KMS-11 (cell line): Measurements from ENCODE around the gene KLF9.

Experiments used
- H2AFZ ChIP-seq: fragments of 200-600 bp; sonication (generic); 2 replicates; pipeline ENCODE4 v1.6.1; 2016; ENCODE audit warnings: antibody characterized with exemption, mixed run types, low read depth
- H3K27ac ChIP-seq: fragments of 200-600 bp; sonication (generic); 2 replicates; pipeline ENCODE4 v1.6.1; 2016; ENCODE audit warnings: mild to moderate bottlenecking, mixed run types
- H3K27me3 ChIP-seq: fragments of 200-600 bp; sonication (generic); 2 replicates; pipeline ENCODE4 v1.6.1; 2017; ENCODE audit warnings: mild to moderate bottlenecking, low read depth, mixed run types, moderate library complexity; ENCODE audit not compliant: insufficient read depth
- H3K36me3 ChIP-seq: fragments of 200-600 bp; sonication (generic); 2 replicates; pipeline ENCODE4 v1.6.1; 2017; ENCODE audit warnings: mild to moderate bottlenecking, mixed run types; ENCODE audit not compliant: insufficient read depth
- H3K4me1 ChIP-seq: fragments of 200-600 bp; sonication (generic); 2 replicates; pipeline ENCODE4 v1.6.1; 2016; ENCODE audit warnings: mild to moderate bottlenecking, low read depth, mixed run types; ENCODE audit not compliant: poor library complexity, severe bottlenecking
- H3K4me2 ChIP-seq: fragments of 200-600 bp; sonication (generic); 2 replicates; pipeline ENCODE4 v1.7.0; 2016; ENCODE audit warnings: mild to moderate bottlenecking, mixed run types
- H3K4me3 ChIP-seq: fragments of 200-600 bp; sonication (generic); IDR thresholded peaks from 2 replicates; pipeline ENCODE4 v1.6.1; 2017; ENCODE audit warnings: low read depth, low read length, mixed read lengths; ENCODE audit not compliant: insufficient read depth
- H3K79me2 ChIP-seq: fragments of 200-600 bp; sonication (generic); 2 replicates; pipeline ENCODE4 v1.6.1; 2016; ENCODE audit warnings: low read depth, mixed run types; ENCODE audit not compliant: insufficient read depth
- H3K9ac ChIP-seq: fragments of 200-600 bp; sonication (generic); 2 replicates; pipeline ENCODE4 v1.6.1; 2016; ENCODE audit warnings: mild to moderate bottlenecking, mixed run types
- H4K20me1 ChIP-seq: fragments of 200-600 bp; sonication (generic); 2 replicates; pipeline ENCODE4 v1.6.1; 2016; ENCODE audit warnings: mild to moderate bottlenecking, mixed run types; ENCODE audit not compliant: insufficient read depth
- CTCF ChIP-seq: fragments of 200-600 bp; sonication (generic); conservative IDR thresholded peaks from 2 replicates; pipeline ENCODE4 v1.6.1; 2017; ENCODE audit warnings: low read depth, mild to moderate bottlenecking, antibody characterized with exemption, low read length, moderate library complexity, mixed read lengths

The KLF9 gene

DNA sequence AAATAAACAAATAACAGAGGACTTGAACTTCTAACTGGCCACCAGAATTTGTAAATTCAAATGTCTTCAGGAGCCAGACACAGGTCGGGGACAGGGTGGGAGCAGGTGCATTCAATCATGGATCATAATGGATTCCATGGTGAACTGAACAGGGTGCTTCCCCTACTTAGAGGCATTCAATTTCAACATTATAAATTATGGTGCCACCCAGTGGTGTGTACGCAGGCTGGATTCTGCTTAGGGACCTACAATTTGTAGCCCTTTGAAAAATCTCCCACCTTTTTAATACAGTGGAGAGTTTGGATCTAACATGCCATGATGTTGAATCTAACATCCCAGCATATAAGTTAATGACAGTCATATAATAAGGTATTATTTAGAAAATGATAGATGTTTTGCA, 22.3 kb downstream of the KLF9 start:
- Histone ChIP-seq H2AFZ (no peak overlapping the region), H3K4me1 (no peaks in the 10 kb centered on the region), H3K4me2 (no peak overlapping the region), H3K4me3 (no peak overlapping the region), H3K79me2 (peaks cover 34% of the 10 kb centered on the region), H4K20me1 (no peaks in the 10 kb centered on the region), H3K9ac (no peak overlapping the region), H3K36me3 (no peaks in the 10 kb centered on the region), H3K27me3 (no peaks in the 10 kb centered on the region), H3K27ac (no peak overlapping the region)
- peak; percentile 31; the same call in 1 of the 2 replicates for TF ChIP-seq CTCF

DNA sequence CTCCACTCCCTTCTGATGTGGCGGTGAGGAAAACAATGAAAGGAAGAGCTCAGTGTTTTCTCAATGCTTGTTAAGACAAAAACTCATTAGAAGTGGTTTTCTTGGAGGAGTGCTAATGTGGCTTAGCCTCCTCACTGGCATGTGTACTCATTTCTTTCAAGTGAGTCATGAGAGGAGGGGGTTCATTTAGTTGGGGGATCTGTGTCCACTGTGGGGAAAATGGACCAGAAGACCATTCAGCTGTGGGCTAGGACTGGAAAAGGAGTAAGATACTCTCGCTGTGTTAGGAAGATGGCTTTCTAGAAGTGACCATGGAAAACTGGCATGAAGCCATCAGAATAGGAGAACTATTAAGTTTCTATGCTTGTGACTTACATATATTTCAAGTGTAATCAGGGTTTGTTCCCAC, 23.5 kb downstream of the KLF9 start:
- no peaks in the 10 kb centered on the region for H3K27me3 ChIP-seq
- H3K4me1 ChIP-seq = no peaks in the 10 kb centered on the region
- no peaks in the 10 kb centered on the region for H3K36me3 ChIP-seq
- H2AFZ ChIP-seq = no peak overlapping the region
- no peak overlapping the region for H3K27ac ChIP-seq
- TF ChIP-seq CTCF = no peak
- H3K4me3 ChIP-seq = no peak overlapping the region
- H4K20me1 ChIP-seq = no peaks in the 10 kb centered on the region
- peaks cover 30% of the 10 kb centered on the region for H3K79me2 ChIP-seq
- H3K4me2 ChIP-seq = no peak overlapping the region
- H3K9ac ChIP-seq = no peak overlapping the region

DNA sequence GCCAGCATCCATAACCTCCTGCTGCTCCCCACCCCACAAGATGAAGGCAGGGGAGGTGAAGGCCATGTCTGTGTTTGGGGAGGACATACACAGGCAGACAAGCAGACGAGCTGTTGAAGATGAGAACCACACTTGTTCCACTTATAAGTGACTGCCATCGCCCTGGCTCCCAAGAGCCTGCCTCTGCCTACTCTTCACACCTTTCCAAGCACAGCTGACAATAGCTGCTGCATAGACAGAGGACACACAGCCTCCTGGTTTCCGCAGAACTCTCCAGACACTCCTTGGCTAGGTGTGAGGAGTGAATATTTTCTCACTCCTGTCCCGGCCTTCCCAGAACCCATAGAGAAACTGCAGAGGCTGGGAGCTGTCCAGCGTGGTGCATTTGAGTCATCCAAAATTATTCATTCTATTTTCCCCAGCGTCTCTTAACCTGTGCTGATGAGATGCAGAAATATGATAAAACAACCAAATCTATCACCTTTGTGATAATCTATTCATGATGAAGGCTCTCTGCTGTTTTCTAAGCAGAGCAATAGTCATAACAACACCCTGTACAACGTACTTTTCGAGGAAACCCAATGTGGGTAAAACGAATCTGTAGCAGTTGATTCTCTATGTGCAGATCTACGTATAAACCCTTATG, 24.7 kb downstream of the KLF9 start:
- Histone ChIP-seq H3K27me3 (no peaks in the 10 kb centered on the region), H3K4me3 (no peak overlapping the region), H3K4me2 (no peak overlapping the region), H3K79me2 (peaks cover 26% of the 10 kb centered on the region), H2AFZ (no peak overlapping the region), H3K36me3 (no peaks in the 10 kb centered on the region), H3K4me1 (no peaks in the 10 kb centered on the region), H3K27ac (no peak overlapping the region), H4K20me1 (no peaks in the 10 kb centered on the region), H3K9ac (no peak overlapping the region)
- no peak for TF ChIP-seq CTCF

DNA sequence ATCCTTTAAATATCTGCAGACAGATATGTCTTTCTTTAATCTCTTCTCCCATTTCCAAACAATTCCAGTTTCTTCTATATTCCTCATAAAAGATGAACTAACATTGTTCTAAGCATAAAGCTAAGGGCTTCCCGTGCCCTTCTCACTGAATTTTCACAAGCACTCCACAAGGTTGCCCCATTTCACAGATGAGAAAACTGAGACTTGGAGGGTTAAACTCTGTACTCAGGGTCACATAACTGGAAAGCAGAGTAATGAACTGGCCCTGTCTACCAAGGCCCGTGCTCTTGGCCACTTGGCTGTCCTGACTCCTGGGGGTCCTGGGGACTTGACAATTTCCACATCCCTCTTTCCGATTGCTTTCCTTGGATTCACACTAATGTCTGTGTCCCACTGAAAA, 25.3 kb downstream of the KLF9 start:
- Histone ChIP-seq H3K4me3 (no peak overlapping the region), H3K27me3 (no peaks in the 10 kb centered on the region), H3K4me2 (no peak overlapping the region), H3K4me1 (no peaks in the 10 kb centered on the region), H3K9ac (no peak overlapping the region), H4K20me1 (no peaks in the 10 kb centered on the region), H3K79me2 (peaks cover 23% of the 10 kb centered on the region; the same call in 1 of the 2 replicates), H2AFZ (no peak overlapping the region), H3K27ac (no peak overlapping the region), H3K36me3 (no peaks in the 10 kb centered on the region)
- TF ChIP-seq CTCF = no peak
